Nephron progenitor cell (in vitro differentiated cells): ENCODE data around the gene TMEM115.

Experiments
- DNase-seq: peaks from one replicate; pipeline ENCODE4 v3.0.0; 2021
- H3K27ac Mint-ChIP-seq: 2 replicates; pipeline ENCODE4 v1.8.0; 2021; ENCODE audit warnings: mild to moderate bottlenecking, moderate library complexity, mixed read lengths
- H3K27me3 Mint-ChIP-seq: 2 replicates; pipeline ENCODE4 v1.8.0; 2021; ENCODE audit warnings: mild to moderate bottlenecking, low read depth, mixed read lengths; ENCODE audit not compliant: poor library complexity
- H3K36me3 Mint-ChIP-seq: 2 replicates; pipeline ENCODE4 v1.8.0; 2021; ENCODE audit warnings: low read depth, mixed read lengths
- H3K4me1 Mint-ChIP-seq: 2 replicates; pipeline ENCODE4 v1.8.0; 2021; ENCODE audit warnings: mixed read lengths
- H3K4me3 Mint-ChIP-seq: 2 replicates; pipeline ENCODE4 v1.8.0; 2021; ENCODE audit warnings: mild to moderate bottlenecking, moderate library complexity, mixed read lengths
- H3K9me3 Mint-ChIP-seq: 2 replicates; pipeline ENCODE4 v1.8.0; 2021; ENCODE audit warnings: mild to moderate bottlenecking, moderate library complexity, mixed read lengths
- TF ChIP-seq, protein P1 (sequence below): fragments of 200-600 bp; sonication (generic); IDR thresholded peaks from 2 replicates; pipeline ENCODE4 v1.5.0; 2021; ENCODE audit warnings: antibody characterized with exemption

The TMEM115 gene

DNA sequence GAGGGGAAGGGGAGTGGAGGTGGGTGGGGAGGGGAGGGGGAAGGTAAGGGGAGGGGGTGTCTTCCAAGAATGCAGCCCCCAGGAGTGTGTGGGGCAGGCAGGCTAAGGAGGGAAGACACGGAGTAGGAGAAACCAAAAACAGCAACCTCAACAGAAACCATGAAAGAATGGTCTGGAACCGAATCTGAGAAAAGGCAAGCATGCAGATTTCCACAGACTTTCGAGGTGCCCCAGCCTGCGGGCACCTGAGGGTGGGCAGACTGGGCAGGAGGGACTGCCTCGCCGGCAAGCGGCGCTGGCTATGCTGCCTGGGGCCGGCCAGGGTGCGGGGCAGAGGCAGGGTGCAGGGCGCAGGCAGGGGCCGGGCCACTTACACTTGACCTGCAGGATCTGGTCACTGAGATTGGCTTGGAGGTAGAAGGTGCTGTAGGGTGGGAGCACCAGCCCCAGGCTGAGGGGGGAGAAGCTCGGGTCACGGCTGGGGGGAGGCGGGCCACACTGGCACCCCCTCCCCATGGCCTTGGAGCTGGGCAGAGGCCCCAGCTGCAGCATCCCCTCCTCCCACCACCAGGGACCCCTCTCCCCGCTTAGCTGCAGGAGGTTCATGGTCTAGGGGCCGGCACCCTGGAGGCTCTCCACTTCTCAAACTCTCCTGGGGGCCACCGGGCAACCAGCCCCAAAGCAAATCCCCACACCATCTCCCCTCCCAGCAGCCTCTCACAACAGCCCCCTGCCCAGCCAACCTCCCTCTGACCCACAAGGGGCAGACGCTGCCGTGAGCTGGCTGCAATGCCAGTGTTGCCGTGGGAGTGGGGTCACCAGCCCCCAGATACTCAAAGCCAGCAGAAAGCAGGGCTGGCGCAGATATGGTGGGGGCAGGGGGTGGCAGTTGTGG is 15.3 kb upstream of the TMEM115 start:
- Mint-ChIP-seq H3K27me3 (peaks cover 2% of the 10 kb centered on the region), H3K4me3 (no peak overlapping the region), H3K36me3 (no peaks in the 10 kb centered on the region), H3K4me1 (peaks cover 65% of the 10 kb centered on the region), H3K27ac (no peak overlapping the region), H3K9me3 (no peaks in the 10 kb centered on the region)
- TF ChIP-seq, protein P1, sequence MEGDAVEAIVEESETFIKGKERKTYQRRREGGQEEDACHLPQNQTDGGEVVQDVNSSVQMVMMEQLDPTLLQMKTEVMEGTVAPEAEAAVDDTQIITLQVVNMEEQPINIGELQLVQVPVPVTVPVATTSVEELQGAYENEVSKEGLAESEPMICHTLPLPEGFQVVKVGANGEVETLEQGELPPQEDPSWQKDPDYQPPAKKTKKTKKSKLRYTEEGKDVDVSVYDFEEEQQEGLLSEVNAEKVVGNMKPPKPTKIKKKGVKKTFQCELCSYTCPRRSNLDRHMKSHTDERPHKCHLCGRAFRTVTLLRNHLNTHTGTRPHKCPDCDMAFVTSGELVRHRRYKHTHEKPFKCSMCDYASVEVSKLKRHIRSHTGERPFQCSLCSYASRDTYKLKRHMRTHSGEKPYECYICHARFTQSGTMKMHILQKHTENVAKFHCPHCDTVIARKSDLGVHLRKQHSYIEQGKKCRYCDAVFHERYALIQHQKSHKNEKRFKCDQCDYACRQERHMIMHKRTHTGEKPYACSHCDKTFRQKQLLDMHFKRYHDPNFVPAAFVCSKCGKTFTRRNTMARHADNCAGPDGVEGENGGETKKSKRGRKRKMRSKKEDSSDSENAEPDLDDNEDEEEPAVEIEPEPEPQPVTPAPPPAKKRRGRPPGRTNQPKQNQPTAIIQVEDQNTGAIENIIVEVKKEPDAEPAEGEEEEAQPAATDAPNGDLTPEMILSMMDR = no peak
- DNase-seq = no peak

DNA sequence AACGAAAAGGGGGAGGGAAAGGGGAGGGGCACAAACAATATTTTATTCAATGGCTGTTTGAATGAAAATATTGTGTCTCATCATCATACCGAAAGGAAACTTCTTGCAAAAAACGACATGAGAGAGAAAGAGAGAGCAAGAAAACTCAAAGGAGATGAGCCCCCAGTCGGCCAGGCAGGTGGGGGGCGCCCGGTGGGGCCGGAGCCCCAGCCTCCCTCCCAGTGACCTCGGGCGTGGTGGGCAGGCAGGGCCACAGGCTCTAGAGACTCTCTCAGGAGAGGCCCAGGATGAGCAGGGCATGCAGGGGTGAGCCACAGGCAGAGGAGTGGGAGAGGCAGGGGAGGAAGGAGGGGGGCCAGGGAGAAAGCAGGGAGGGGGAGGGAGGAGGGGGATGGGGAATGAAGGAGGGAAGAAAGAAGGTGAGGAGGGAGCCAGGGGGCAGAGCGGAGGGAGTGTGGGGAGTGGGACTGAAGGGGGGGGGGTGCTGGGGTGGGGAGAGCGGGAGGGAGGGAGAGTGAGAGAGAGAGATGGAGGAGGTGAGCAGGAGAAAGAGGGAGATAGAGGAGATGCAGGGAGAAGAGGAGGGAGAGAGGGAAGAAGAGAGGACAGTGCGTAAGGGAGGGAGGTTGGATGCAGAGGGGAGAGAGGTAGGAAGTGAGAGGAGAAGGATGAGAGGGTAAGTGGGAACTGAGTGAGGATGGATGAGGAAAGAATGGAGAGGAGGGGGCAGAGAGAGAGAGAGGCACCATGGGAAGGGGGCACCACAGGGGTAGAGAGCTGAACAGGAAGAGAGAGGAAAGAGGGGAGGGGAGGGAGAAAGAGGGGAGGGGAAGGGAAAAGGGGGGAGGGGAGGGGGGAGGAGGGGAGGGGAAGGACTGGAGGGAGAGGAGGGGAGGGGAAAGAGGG is 14.1 kb upstream of the TMEM115 start:
- no peaks in the 10 kb centered on the region for H3K36me3 Mint-ChIP-seq
- TF ChIP-seq, protein P1 = no peak
- H3K4me3 Mint-ChIP-seq = peak overlapping the region; percentile 35
- H3K27me3 Mint-ChIP-seq = peaks cover 6% of the 10 kb centered on the region
- H3K4me1 Mint-ChIP-seq = peaks cover 58% of the 10 kb centered on the region
- H3K9me3 Mint-ChIP-seq = no peaks in the 10 kb centered on the region
- peak overlapping the region; percentile 56 for H3K27ac Mint-ChIP-seq
- no peak for DNase-seq

DNA sequence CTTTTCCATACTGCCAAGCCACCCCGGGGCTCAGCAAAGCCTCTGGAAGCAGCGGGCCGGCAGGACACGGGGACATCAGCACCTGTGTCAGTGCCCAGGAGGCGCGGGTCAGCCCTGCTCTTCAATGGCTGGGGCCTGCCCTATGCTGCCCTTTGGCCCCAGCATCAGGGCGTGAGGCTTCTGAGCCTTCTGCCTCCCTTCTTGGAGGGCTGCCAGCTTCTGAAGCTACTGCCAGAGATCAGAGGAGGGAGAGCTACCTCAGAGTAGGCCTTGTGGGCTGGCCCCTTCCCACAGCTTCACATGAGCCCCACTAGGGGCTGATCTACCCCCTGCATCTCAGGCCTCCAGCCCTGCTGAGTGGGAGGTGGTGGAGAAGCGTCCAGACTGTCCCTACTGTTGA is 13.0 kb upstream of the TMEM115 start:
- H3K36me3 Mint-ChIP-seq = no peaks in the 10 kb centered on the region
- H3K4me3 Mint-ChIP-seq = peak overlapping the region; percentile 36
- no peak overlapping the region for H3K27ac Mint-ChIP-seq
- peaks cover 54% of the 10 kb centered on the region for H3K4me1 Mint-ChIP-seq
- H3K9me3 Mint-ChIP-seq = no peaks in the 10 kb centered on the region
- TF ChIP-seq, protein P1 = no peak
- DNase-seq = no peak
- peaks cover 6% of the 10 kb centered on the region for H3K27me3 Mint-ChIP-seq

DNA sequence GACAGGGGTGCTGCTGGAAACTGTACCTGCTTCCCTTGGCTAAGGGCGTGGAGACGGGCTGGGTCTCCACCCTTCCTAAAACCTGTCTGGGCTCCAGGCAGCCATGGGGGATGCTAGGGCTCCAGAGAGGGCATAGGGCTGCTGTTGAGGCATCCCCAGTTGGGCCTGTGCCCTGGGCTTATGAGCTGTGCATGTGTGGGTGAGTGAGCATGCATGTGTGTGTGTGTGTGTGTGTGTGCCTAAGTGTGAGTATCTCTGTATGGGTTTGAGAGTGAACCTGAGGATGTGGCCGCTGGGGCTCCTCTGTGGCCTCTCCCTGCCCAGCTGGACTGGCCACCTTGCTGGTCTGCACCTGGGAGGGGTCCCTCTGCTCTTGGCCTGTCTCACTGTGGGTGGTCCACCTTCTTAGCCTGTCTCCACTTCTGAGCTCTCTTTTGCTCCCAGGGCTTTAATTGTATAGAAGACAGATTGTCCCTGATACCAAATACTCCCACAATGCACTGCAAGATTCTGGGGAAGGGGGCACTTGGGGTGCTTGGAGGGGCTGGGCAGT is 11.9 kb upstream of the TMEM115 start:
- Mint-ChIP-seq H3K4me1 (peaks cover 54% of the 10 kb centered on the region), H3K4me3 (no peak overlapping the region), H3K27me3 (peaks cover 10% of the 10 kb centered on the region), H3K9me3 (no peaks in the 10 kb centered on the region), H3K27ac (no peak overlapping the region), H3K36me3 (no peaks in the 10 kb centered on the region)
- TF ChIP-seq, protein P1 = no peak
- DNase-seq = no peak

DNA sequence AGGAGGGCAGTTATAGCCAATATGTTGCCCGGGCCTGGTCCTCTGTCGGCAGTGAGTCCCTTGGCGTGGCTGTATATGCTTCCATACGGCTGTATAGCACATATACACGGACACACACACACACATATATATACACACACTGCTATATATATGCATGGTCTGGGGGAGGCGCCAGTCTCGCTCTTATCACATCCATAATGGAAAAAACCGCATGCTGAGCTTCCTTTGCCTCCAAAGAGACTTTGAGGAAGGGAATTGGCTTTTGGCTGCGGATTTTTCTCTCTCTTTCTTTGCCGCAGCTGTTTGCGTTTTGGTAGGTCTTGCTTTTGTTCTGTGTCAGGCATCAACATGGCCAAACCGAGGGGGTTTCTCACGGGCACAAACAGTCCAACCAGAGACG is 11.3 kb upstream of the TMEM115 start:
- H3K4me1 Mint-ChIP-seq = peaks cover 50% of the 10 kb centered on the region
- H3K27ac Mint-ChIP-seq = no peak overlapping the region
- no peaks in the 10 kb centered on the region for H3K9me3 Mint-ChIP-seq
- DNase-seq = no peak
- peaks cover 15% of the 10 kb centered on the region for H3K27me3 Mint-ChIP-seq
- no peak overlapping the region for H3K4me3 Mint-ChIP-seq
- TF ChIP-seq, protein P1 = no peak
- no peaks in the 10 kb centered on the region for H3K36me3 Mint-ChIP-seq
